Stimulated activated CD4-positive, alpha-beta T cell treated with anti-CD3 and anti-CD28 coated beads, Interleukin-1b, Interleukin-23, amount 100 ng/mL, for 4 hours (primary cell): ENCODE data around the gene FAM234A.

ENCODE experiments used
- DNase-seq, 2 donors: peaks; one replicate each; pipeline ENCODE4 v3.0.0-alpha.2; 2020; ENCODE audit warnings: low read depth in 2 of 2

The FAM234A gene

DNA sequence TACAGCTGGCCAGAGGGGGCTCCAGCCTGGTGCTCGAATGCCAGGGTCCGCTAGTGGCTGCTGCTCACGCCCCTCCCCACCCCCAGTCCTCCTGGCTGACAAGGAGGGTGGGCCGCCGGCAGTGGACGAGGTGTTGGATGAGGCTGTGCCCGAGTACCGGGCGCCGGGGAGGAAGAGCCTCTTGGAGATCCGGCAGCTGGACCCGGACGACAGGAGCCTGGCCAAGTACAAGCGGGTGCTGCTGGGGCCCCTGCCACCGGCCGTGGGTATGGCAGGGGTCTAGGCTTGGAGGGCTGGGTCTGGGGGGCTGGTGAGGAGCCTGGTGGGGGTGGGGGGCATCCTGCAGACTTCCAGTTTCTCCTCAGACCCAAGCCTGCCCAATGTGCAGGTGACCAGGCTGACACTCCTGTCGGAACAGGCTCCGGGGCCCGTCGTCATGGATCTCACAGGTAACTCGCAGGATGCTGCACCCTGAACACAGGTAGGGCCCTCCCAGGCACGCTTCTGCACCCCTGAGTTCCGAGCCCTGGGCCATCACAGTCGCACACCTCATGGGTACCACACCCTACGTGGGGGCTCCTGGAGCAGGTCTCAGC lies 47.1 kb downstream of the FAM234A start:
- no peak for DNase-seq

DNA sequence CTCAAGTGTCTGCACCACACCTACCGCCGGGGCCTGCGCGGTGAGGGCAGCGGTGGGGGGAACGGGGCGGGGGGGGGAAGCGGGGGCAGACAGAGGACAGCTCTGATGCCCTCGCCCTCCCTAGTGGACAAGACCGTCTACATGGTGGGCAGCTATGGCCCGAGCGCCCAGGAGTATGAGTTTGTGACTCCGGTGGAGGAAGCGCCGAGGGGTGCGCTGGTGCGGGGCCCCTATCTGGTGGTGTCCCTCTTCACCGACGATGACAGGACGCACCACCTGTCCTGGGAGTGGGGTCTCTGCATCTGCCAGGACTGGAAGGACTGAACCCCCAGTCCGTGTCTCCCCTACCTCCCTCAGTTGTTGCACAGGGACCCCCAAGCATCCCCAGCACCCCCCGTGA lies 47.9 kb downstream of the FAM234A start:
- no peak for DNase-seq

DNA sequence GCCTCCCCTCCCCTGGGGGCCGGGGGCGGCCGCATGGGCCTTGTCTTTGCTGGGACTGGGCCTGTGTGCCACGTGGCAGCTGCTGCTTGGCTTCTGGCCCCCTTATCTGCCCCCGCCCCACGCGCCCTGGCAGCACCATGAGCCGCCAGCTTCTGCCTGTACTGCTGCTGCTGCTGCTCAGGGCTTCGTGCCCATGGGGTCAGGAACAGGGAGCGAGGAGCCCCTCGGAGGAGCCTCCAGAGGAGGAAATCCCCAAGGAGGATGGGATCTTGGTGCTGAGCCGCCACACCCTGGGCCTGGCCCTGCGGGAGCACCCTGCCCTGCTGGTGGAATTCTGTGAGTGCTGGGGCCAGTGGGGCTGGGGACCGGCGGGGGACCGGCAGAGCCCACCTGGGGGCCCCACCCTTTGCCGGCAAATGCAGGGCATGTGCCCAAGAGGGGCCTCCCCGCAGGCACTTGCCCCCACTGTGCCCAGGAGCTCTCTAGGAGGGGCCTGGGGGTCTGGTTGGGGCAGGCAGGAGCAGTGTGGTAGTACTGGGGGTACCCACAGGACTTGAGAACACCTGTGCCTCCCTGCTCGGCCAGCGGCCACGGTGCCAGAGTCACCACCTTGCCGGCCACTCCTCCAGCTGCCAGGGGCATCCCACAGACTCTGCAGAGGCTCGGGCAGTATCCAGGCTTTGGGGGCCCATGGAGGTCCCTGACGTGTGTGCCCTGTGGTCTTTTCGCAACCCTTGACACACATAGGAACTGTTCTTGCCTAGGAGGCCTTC lies 48.6 kb downstream of the FAM234A start, which contains the start of gene PDIA2:
Gene PDIA2, plus strand, starts transcription at position 132 of the 773 bp plus-strand sequence. Its CDS starts 6 bp downstream, at position 138.
- DNase-seq: no peak

DNA sequence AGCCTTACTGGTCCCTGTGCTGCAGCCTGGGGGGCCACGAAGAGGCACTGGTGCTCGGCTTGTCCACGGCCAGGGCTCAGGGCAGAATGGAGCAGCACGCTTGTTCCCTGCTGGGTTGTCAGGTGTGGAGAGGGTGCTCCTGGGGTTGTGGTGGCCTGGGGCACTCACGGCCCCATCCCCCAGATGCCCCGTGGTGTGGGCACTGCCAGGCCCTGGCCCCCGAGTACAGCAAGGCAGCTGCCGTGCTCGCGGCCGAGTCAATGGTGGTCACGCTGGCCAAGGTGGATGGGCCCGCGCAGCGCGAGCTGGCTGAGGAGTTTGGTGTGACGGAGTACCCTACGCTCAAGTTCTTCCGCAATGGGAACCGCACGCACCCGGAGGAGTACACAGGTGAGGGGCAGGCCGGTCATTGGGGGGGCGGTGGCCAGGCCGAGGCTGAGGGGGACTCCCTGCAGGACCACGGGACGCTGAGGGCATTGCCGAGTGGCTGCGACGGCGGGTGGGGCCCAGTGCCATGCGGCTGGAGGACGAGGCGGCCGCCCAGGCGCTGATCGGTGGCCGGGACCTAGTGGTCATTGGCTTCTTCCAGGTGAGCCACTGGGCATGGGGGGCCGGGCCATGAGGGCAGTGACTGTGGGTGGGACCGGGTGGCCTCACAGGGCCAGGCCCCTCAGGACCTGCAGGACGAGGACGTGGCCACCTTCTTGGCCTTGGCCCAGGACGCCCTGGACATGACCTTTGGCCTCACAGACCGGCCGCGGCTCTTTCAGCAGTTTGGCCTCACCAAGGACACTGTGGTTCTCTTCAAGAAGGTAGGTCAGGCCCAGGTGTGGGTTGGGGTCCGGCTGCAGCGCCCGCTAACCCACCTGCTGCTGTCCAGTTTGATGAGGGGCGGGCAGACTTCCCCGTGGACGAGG lies 49.8 kb downstream of the FAM234A start:
- no peak for DNase-seq

DNA sequence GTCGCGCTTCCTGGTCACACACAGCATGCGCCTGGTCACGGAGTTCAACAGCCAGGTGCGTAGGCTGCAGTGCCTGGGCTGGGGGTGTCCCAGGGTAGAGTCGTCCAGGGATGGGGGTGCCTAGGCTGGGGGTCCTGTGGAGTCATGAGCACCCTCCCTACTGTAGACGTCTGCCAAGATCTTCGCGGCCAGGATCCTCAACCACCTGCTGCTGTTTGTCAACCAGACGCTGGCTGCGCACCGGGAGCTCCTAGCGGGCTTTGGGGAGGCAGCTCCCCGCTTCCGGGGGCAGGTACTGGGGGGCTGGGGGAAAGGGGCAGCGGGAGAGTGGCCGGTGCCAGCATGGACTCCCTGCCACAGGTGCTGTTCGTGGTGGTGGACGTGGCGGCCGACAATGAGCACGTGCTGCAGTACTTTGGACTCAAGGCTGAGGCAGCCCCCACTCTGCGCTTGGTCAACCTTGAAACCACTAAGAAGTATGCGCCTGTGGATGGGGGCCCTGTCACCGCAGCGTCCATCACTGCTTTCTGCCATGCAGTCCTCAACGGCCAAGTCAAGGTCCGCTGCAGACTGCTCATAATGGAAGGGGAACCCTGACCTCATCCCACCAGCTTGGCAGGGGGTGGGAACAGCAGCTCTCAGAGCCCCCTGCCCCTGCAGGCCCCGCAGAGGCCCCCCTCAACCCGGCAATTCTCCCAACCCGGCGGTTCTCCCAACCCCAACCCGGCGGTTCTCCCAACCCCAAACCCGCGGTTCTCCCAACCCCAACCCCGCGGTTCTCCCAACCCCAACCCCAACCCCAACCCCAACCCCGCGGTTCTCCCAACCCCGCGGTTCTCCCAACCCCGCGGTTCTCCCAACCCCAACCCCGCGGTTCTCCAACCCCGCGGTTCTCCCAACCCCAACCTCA lies 50.8 kb downstream of the FAM234A start:
- DNase-seq: no peak

DNA sequence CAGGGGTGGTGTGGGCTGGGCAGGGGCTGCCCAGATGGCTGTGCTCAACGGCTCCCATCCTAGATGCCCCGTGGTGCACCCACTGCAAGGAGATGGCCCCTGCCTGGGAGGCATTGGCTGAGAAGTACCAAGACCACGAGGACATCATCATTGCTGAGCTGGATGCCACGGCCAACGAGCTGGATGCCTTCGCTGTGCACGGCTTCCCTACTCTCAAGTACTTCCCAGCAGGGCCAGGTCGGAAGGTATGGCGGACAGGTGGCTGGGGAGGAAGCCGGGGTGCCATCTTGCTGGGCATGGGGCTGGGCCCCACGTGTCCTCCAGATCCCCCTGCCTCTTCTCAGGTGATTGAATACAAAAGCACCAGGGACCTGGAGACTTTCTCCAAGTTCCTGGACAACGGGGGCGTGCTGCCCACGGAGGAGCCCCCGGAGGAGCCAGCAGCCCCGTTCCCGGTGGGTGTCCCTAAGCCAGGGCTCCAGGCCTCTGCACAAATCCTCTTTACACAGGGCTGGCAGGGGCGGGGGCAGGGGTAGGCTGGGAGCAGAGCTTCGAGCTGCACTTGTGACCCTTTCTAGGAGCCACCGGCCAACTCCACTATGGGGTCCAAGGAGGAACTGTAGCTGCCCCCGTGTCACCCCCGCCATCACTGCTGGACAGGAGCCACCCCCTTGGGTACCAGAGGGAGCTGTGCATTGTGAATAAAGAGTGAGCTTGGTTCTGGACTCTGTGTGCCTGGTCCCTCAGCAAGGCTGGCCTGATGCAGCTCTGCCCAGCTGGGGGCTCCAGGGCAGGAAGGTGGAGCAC lies 52.1 kb downstream of the FAM234A start:
- no peak for DNase-seq

DNA sequence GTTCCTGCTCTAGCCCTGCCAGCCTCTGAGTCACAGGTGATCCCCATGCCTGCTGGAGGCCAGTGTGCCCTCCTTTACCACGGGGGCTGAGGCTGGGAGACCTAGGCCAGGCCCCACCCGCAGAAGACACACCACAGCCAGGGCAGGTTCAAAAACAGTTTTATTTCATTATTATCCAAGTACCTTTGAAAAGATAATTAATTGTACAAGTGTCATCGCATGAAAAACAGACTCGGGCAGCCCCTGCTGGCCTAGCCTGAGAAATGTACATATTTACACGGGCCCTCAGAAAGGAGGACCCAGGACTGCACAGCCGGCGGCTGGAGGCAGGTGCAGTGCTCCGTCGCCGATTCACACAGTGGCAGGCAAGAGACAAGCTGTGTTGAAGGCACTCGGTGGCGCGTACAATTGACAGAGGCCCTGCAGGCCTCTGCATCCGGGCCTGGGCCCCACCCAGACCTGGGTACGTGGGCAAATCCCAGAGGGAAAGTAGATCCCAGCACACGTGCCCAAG lies 52.7 kb downstream of the FAM234A start:
- DNase-seq: no peak

DNA sequence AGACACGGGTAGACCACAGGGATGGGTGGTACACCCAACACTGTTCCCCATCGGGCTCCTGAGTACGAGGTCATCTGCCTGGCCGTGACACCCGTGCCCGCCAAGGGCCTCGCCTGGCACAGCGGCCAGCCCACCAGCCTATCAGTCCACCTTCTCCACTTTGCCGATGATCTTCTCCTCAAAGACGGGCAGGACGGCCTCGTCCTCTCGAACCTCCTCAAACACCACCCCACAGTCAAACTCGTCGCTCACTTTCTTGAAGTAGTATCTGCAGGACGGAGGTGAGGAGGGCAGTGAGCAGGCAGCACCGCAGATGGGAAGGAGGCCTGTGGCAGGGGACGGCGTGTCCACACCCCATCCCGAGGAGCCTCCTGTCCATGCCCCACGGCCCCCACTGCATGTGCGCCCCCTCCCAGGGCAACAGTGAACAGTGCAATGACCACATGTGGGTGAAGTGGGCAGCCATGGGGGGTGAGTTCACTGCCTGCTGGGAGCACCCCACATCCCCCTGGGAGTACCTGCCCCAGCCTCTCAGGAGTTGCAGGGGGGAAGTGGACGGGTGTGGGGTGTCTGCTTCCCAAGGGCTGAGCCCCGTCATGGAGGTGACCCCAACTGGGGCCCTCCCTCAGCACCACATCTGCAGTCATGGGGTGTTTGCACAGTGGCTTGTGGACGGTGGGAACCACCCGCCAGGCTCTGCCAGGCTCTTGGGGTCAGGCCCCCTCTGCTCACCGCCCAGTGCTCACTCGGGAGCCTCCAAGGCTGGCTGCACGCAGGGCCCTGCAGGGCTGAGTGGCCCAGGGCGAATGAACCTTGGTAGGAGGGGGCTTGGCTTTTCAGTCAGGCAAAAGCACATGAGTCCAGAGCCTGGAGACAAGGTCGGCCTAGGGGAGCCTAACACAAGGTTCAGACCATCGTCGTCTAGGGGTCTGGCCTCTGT lies 53.6 kb downstream of the FAM234A start:
- DNase-seq: no peak

DNA sequence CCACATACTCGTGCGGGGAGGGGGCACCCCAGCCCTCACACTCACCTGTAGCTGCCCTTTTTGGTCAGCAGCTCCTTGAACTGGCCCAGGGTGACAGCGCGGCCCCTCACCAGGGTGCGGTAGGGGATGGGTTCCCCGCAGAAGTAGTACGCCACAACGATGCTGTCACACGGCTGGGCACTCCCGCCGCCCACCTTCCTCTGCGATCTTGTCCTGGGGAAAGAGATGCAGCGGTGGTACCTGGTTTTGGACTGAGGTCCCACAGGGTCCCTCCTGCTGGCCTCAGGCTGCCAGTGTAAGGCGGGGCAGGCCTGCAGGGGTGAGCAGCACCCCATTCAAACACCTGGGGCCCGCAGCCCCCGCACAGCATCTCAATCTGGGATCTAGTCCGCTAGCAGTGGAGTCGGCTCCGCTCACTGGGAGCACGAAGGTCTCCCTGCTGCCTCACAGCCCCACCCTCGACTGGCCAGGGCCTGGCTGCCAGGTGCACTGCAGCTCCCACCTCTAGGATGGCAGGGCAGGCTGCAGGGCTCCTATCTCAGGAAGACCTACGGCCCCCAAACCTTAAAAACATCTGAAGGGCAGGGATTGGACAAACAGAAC lies 54.9 kb downstream of the FAM234A start:
- DNase-seq: no peak

DNA sequence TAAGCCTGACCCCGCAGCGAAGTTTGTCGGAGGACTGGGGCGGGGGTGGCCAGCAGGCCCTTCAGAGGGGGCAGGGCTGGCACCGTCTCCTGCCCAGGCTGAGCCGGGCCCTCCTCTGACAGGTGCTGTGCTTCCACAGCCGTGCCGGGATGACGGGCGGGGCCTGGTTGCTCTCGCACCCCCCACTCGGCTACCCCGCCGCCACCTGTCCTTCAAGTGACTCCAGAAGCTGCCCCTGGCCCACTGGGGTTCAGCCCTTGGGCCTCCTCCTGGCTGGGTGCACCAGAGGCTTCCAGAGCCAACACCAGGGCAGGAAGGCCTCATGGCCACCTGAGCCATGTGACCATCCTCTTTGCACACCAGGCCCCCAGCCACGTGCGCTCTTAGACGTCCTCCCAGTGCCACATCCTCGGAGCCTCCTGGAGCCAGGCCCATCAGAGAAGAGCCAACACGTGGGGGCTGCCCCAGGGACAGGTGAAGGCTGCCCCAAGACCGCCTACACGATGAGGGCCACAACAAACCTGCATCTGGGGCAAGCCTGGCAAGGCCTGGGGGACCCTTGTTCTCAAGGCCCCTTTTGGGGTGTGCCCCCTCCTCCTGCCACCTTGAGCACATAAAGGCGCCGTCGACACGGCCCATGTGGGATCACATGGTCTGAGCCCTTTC lies 55.5 kb downstream of the FAM234A start:
- no peak for DNase-seq

DNA sequence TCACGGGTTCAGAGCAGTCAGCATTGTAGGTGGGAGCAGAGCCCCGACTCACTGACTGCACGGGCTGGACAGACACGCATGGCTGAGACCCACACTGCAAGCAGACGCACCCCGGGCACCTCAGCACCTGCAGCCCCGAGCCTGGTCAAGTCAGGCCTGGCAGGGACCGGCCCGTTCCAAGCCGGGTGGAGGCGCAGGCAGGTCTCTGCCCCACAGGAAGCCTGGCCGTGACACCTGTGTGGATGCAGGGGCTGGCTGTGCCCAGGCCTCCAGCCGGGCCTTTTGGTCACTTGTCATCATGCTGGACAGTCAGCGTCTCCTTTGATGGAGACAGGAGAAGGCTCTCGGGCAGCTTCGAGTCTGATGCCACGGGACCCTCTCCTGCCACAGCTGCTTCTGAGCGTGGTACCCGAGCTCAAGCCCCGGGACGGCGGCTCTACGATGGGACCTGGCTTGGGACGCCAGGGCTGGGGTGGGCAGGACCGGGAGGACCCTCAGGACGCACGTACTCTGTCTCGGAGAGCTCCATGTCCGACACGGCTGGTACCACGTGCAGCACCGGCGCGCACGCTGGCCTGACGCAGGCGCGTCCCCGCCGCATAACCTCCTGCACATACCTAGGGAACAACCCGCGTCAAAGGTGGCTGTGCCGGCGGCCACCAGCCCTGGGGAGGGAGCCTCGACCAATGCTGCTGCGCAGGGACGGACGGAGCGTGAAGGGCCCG lies 56.2 kb downstream of the FAM234A start:
- no peak for DNase-seq

DNA sequence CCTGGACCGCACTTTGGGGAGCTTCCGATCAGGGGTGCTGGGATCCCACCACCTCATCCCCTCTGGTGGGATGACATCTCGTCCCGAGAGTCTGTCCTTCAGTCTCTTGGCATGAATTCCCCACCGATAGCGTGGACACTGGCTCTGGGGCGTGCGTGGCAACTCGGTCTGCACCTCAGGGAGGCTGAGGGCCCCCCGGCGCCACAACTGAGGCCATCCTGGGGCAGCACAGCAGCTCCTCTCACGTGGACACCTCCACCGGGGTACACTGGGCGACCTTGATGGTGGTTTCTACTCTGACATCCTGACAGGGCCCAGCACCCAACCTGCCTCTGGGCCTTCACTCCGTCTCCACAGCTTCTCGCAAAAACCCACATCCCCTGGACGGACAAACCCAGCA lies 56.9 kb downstream of the FAM234A start:
- no peak for DNase-seq

DNA sequence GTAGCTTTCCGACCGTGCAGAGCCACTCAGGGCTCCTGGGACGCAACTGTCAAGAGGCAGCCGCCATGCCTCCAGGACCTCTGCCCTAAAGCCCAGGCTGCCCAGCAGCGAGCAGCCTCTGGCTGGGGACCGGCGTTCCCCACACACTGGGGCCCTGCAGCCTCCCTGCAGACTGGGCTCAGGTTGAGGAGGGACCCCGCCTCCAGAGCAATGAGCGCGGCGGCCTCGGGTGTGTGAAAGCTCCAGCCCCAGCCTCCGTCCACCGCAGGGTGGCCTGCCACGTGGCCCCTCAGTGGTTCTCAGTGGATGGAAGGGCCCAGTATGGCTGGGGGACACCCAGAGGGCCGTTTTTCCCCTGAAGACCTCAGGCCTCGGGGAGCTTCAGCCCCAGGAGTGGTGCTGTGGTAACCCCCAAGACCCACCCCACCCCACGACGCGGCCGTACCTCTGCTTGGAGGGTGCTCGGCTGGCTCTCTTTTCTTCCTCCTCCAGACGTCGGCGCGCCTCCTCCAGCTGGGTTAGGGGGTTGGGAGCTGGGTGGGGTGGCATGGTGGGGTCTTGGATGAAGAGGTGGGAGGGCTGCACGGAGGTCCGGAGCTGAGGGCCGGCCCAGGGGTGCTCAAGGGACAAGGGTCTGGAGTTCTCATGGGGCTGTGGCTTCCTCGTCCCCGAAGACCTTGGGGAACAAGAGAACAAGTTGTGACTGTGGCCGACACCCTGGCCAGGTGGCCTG lies 58.6 kb downstream of the FAM234A start:
- DNase-seq: no peak

DNA sequence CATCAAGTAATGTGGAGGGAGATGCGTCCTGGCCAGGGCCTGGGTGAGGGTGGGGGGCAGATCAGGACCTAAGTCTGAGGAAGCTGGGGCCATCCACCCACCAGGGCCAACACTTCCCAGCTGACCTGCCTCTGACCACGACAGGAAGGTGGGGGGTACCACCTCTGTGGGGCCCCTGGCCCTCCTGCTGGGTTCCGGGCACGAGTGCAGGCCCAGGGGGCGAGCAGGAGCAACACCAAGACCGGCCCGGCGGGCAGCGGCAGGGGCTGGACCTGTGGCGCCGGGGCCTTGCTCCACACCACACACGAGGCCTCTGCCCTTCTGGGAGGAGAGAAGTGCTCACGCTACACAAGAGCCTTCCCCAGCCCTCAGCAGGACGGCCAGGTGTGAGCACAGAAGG lies 61.7 kb downstream of the FAM234A start:
- no peak for DNase-seq

DNA sequence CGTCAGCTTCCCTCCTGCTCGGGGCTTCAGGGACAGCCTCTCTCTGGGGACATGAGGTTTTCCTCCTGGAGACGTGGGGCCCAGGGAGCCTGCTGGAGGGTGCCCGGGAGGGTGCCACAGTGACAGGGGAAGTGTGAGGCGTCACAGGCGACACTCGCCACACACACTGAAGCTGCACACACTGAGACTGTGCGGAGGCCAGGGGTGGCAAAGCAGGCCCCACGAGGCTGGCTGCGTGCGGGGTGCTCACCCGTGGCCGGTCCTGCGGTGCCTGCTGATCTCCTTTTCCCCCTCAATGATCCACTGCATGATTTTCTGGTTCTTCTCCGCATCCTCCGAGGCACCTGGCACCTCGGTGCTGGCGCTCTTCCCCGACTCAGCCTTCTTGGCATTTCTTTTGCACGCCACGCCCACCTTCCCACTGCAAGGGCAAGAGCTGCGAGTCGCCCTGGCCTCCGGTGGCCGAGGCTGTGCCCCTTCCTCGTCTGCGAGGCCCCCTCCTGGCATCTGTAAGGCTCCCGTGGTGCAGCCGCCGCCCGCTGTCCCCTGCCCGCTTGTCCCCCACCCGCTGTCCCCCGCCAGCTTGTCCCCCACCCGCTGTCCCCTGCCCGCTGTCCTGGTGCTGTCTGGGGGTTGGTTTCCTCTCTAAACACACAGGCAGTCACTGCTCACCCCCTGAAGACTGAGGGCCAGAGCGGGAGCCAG lies 62.3 kb downstream of the FAM234A start:
- no peak for DNase-seq

DNA sequence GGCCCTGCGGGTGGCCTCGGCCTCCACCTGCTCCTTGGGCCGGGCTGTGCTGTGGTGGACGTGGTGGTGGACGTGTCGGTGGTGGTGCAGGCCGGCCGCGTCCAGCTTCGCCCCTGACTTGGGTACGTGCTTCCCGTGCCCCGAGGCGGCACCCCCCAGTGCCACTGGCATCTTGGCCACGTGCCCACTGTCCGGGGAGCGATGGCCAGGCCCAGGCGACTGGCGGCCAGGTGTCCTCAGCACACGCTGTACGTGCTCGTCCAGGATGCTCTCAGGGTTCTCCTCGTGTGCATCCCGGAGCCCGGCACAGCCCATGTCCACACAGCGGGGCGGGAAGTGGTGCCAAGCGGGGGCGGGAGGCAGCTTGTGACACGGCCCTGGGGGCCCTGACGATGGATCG lies 63.2 kb downstream of the FAM234A start:
- DNase-seq: no peak
